ENCODE results near the gene E2F3. TPM values are rescaled to one million over a fixed set of nuclear protein-coding genes. Genes with fewer than 3 reads are reported as not detected.

Gene E2F3
- polyA plus RNA-seq, 2 of the 4 experiments (the other 2 are of a cell fraction): 14.4 to 18.0 TPM

DNA sequence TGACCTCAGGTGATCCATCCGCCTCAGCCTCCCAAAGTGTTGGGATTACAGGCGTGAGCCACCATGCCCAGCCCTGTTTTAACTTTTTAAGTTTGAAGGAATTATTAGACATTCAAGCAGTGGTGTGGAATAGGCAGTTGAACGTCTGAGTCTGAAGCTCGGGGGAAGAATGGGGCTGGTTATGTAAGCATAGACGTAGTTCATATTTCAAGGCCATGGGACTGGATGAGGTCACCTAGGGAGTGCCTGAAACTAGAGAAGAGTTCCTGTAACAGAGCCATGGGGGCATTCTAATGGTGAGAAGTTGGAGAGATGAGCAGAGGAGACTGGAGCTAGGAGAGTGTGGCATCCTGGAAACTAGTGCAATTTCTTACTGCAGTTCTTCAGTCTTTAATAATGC lies 139.0 kb downstream of the E2F3 start:
- Histone ChIP-seq H3K9me3 (no peaks in the 10 kb centered on the region), H3K4me3 (no peak overlapping the region), H3K27ac (no peak overlapping the region), H3K4me1 (peaks cover 13% of the 10 kb centered on the region; the same call in 2 of the 3 replicates), H3K4me2 (no peak overlapping the region)
- no peak for ATAC-seq
- TF ChIP-seq, protein P1, sequence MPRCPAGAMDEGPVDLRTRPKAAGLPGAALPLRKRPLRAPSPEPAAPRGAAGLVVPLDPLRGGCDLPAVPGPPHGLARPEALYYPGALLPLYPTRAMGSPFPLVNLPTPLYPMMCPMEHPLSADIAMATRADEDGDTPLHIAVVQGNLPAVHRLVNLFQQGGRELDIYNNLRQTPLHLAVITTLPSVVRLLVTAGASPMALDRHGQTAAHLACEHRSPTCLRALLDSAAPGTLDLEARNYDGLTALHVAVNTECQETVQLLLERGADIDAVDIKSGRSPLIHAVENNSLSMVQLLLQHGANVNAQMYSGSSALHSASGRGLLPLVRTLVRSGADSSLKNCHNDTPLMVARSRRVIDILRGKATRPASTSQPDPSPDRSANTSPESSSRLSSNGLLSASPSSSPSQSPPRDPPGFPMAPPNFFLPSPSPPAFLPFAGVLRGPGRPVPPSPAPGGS (IDR thresholded peaks at IDR 0.05): no peak
- TF ChIP-seq NPAS2 (CRISPR knock-in tag; IDR thresholded peaks at IDR 0.05; ENCODE audit: borderline replicate concordance): no peak
- no peak for TF ChIP-seq EHF (CRISPR knock-in tag; IDR thresholded peaks at IDR 0.05)
- no peak for TF ChIP-seq CTCF (IDR thresholded peaks at IDR 0.05)
- TF ChIP-seq RCOR1 (IDR thresholded peaks at IDR 0.05; ENCODE audit: low read depth, low read length): no peak
- TF ChIP-seq MAFK (IDR thresholded peaks at IDR 0.05; ENCODE audit: partially characterized antibody): no peak
- no peak for TF ChIP-seq NR3C1 (IDR thresholded peaks at IDR 0.05)
- no peak for TF ChIP-seq KDM1A (IDR thresholded peaks at IDR 0.05; ENCODE audit: low read depth)
- POLR2A ChIA-PET: no interaction called here
- FAIRE-seq: no peak
- no peak for DNase-seq (ENCODE audit: low read depth in 1 of 2, low spot score in 1 of 2)
- 79% methylated on average over 5 of the region's 5 CpGs for WGBS (ENCODE audit: missing lambda C conversion rate)
- CTCF ChIA-PET: no interaction called here

DNA sequence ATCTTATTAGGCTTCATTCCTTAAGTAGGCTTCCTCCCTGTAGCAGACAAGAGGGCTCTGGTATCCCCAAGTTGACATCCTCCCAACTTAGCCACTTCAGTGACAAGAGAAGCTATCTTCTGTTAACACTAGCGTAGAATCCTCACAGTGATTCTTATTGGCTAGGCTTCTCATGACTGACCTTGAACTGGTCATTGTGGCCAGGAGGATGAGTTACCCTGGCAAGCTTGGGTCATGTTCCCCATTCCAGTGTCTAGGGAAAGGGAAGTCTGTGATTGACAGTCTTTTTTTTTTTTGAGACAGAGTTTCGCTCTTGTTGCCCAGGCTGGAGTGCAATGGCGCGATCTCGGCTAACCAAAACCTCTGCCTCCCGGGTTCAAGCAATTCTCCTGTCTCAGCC lies 139.7 kb downstream of the E2F3 start:
- WGBS (ENCODE audit: missing lambda C conversion rate): 91% methylated on average over 6 of the region's 6 CpGs
- Histone ChIP-seq H3K4me1 (peaks cover 13% of the 10 kb centered on the region; the same call in 2 of the 3 replicates), H3K9me3 (no peaks in the 10 kb centered on the region), H3K4me2 (no peak overlapping the region), H3K4me3 (no peak overlapping the region), H3K27ac (no peak overlapping the region)
- FAIRE-seq (no peak), ATAC-seq (no peak), DNase-seq (ENCODE audit: low read depth in 1 of 2, low spot score in 1 of 2) (no peak)
- ChIA-PET CTCF (no interaction called here), POLR2A (no interaction called here)
- TF ChIP-seq CBX2 (IDR thresholded peaks at IDR 0.05; ENCODE audit: borderline replicate concordance, low read depth) (no peak), RCOR1 (IDR thresholded peaks at IDR 0.05; ENCODE audit: low read depth, low read length) (no peak), HOXA7 (CRISPR knock-in tag; IDR thresholded peaks at IDR 0.05) (no peak), NR3C1 (IDR thresholded peaks at IDR 0.05) (no peak), NPAS2 (CRISPR knock-in tag; IDR thresholded peaks at IDR 0.05; ENCODE audit: borderline replicate concordance) (no peak)
- TF ChIP-seq, protein P2, sequence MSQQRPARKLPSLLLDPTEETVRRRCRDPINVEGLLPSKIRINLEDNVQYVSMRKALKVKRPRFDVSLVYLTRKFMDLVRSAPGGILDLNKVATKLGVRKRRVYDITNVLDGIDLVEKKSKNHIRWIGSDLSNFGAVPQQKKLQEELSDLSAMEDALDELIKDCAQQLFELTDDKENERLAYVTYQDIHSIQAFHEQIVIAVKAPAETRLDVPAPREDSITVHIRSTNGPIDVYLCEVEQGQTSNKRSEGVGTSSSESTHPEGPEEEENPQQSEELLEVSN (IDR thresholded peaks at IDR 0.05; ENCODE audit: borderline replicate concordance, low read depth): no peak
- TF ChIP-seq, protein P3, sequence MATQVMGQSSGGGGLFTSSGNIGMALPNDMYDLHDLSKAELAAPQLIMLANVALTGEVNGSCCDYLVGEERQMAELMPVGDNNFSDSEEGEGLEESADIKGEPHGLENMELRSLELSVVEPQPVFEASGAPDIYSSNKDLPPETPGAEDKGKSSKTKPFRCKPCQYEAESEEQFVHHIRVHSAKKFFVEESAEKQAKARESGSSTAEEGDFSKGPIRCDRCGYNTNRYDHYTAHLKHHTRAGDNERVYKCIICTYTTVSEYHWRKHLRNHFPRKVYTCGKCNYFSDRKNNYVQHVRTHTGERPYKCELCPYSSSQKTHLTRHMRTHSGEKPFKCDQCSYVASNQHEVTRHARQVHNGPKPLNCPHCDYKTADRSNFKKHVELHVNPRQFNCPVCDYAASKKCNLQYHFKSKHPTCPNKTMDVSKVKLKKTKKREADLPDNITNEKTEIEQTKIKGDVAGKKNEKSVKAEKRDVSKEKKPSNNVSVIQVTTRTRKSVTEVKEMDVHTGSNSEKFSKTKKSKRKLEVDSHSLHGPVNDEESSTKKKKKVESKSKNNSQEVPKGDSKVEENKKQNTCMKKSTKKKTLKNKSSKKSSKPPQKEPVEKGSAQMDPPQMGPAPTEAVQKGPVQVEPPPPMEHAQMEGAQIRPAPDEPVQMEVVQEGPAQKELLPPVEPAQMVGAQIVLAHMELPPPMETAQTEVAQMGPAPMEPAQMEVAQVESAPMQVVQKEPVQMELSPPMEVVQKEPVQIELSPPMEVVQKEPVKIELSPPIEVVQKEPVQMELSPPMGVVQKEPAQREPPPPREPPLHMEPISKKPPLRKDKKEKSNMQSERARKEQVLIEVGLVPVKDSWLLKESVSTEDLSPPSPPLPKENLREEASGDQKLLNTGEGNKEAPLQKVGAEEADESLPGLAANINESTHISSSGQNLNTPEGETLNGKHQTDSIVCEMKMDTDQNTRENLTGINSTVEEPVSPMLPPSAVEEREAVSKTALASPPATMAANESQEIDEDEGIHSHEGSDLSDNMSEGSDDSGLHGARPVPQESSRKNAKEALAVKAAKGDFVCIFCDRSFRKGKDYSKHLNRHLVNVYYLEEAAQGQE (IDR thresholded peaks at IDR 0.05): no peak

- ATAC-seq (peak; percentile 27 to 43; a peak in 3 of 6 replicates), DNase-seq (ENCODE audit: low read depth in 1 of 2, low spot score in 1 of 2) (peak in 1 of 2 experiments; percentile 35), FAIRE-seq (no peak)
- POLR2A ChIA-PET: no interaction called here
- Histone ChIP-seq H3K27ac (peak overlapping the region in 1 of 2 experiments; percentile 46; a peak in 1 of 6 replicates), H3K9me3 (no peaks in the 10 kb centered on the region), H3K4me3 (no peak overlapping the region), H3K4me1 (peaks cover 13% of the 10 kb centered on the region; the same call in 2 of the 3 replicates), H3K4me2 (peak overlapping the region; percentile 59)
- TF ChIP-seq CEBPB (IDR thresholded peaks at IDR 0.05) (peak; percentile 58 to 64; a peak in 3 of 4 replicates), JUNB (IDR thresholded peaks at IDR 0.05) (0 out of 2 replicates have a peak, but pooled peaks have one; percentile 19), HES2 (IDR thresholded peaks at IDR 0.05) (0 out of 2 replicates have a peak, but pooled peaks have one; percentile 11), PHF8 (IDR thresholded peaks at IDR 0.05; ENCODE audit: borderline replicate concordance, low read depth) (no peak), RNF2 (IDR thresholded peaks at IDR 0.05; ENCODE audit: borderline replicate concordance, low read depth) (no peak)
- CTCF ChIA-PET: no interaction called here
- 18% methylated on average over 2 of the region's 2 CpGs for WGBS (ENCODE audit: missing lambda C conversion rate)
These were observed 141.4 kb downstream of the E2F3 start for GRCh38 chr6:20542927-20543602.

Data from A549 (cell line).